DND-41 (cell line): Measurements from ENCODE around the gene DPH1.

ENCODE experiments used
- ATAC-seq: fragments of 200-7000 bp; cut with Tn5 transposase; 3 replicates; pipeline ENCODE4 v1.9.1; 2021; ENCODE audit warnings: low read depth; ENCODE audit not compliant: insufficient read depth
- DNase-seq: peaks from one replicate; pipeline ENCODE4 v3.0.0-alpha.2; 2020
- H2AFZ ChIP-seq: 2 replicates; pipeline ENCODE4 v1.6.0; 2012; ENCODE audit warnings: low read depth, low read length
- H3K27ac ChIP-seq: 2 replicates; pipeline ENCODE4 v1.5.1; 2012; ENCODE audit warnings: low read length, inconsistent platforms
- H3K27me3 ChIP-seq: fragments of 200-600 bp; sonication (generic); 2 replicates; pipeline ENCODE4 v1.6.0; 2012; ENCODE audit warnings: low read length, mild to moderate bottlenecking, inconsistent platforms; ENCODE audit not compliant: insufficient read depth, poor library complexity
- H3K36me3 ChIP-seq: 2 replicates; pipeline ENCODE4 v1.5.1; 2012; ENCODE audit warnings: low read length, inconsistent platforms; ENCODE audit not compliant: insufficient read depth
- H3K4me1 ChIP-seq: 2 replicates; pipeline ENCODE4 v1.5.1; 2012; ENCODE audit warnings: mild to moderate bottlenecking, low read length; ENCODE audit not compliant: insufficient read depth
- H3K4me2 ChIP-seq: 2 replicates; pipeline ENCODE4 v1.6.0; 2012; ENCODE audit warnings: mild to moderate bottlenecking, moderate library complexity, low read length, inconsistent platforms; ENCODE audit not compliant: insufficient read depth
- H3K4me3 ChIP-seq, 2 experiments: fragments of 200-600 bp in 1 of 2; shearing (Covaris generic) in 1 of 2; 2 replicates each; pipeline ENCODE4 v1.5.1; 2012 to 2016; ENCODE audit warnings: inconsistent platforms in 2 of 2, low read length in 2 of 2, mild to moderate bottlenecking in 2 of 2, low read depth in 1 of 2, moderate library complexity in 1 of 2
- H3K79me2 ChIP-seq: 2 replicates; pipeline ENCODE4 v1.6.0; 2012; ENCODE audit warnings: low read length, inconsistent platforms; ENCODE audit not compliant: insufficient read depth
- H3K9ac ChIP-seq: 2 replicates; pipeline ENCODE4 v1.6.0; 2012; ENCODE audit warnings: low read depth, mild to moderate bottlenecking, inconsistent platforms, low read length, moderate library complexity
- H3K9me3 ChIP-seq: 2 replicates; pipeline ENCODE4 v1.5.1; 2012; ENCODE audit warnings: low read length, moderate library complexity, mild to moderate bottlenecking, inconsistent platforms; ENCODE audit not compliant: insufficient read depth, severe bottlenecking
- H4K20me1 ChIP-seq: 2 replicates; pipeline ENCODE4 v1.6.0; 2012; ENCODE audit warnings: low read length; ENCODE audit not compliant: insufficient read depth
- EZH2 ChIP-seq: IDR thresholded peaks from 3 replicates; pipeline ENCODE4 v1.6.1; 2012; ENCODE audit warnings: borderline replicate concordance, low read depth, mild to moderate bottlenecking, moderate library complexity, low read length, inconsistent platforms; ENCODE audit not compliant: severe bottlenecking
- TF ChIP-seq, protein P1 (sequence below): IDR thresholded peaks from 2 replicates; pipeline ENCODE4 v1.5.1; 2012; ENCODE audit warnings: borderline replicate concordance, low read length, moderate library complexity, mild to moderate bottlenecking; ENCODE audit not compliant: poor library complexity, severe bottlenecking; ENCODE audit errors: extremely low read depth

Gene DPH1

DNA sequence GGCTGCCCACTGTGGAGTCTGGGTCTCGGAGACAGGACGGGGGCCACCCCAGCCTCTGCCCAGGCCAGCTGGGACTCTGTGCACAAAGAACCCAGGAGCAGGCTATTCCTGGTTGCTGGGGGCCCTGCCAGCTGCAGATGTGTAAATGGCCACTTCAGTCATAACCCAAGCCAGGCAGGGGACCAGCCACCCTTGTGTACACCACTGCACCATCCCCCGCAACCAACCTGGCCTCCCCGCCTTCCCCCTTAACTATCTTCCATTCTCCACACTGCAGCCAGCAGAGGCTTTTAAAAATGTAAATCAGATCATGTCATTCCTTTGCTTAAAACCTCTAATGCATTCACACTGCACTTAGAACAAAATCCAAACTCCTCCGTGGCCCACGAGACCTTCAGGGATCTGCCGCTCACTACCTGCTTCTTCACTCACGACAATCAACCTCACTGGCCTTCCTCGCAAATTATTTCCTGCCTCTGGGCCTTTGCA lies 33.1 kb upstream of the DPH1 start:
- no peak overlapping the region for H3K9ac ChIP-seq
- H3K27ac ChIP-seq, result no peak overlapping the region
- no peaks in the 10 kb centered on the region for H3K36me3 ChIP-seq
- no peaks in the 10 kb centered on the region for H3K79me2 ChIP-seq
- no peak overlapping the region for H3K4me3 ChIP-seq
- TF ChIP-seq, protein P1, sequence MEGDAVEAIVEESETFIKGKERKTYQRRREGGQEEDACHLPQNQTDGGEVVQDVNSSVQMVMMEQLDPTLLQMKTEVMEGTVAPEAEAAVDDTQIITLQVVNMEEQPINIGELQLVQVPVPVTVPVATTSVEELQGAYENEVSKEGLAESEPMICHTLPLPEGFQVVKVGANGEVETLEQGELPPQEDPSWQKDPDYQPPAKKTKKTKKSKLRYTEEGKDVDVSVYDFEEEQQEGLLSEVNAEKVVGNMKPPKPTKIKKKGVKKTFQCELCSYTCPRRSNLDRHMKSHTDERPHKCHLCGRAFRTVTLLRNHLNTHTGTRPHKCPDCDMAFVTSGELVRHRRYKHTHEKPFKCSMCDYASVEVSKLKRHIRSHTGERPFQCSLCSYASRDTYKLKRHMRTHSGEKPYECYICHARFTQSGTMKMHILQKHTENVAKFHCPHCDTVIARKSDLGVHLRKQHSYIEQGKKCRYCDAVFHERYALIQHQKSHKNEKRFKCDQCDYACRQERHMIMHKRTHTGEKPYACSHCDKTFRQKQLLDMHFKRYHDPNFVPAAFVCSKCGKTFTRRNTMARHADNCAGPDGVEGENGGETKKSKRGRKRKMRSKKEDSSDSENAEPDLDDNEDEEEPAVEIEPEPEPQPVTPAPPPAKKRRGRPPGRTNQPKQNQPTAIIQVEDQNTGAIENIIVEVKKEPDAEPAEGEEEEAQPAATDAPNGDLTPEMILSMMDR, result no peak
- TF ChIP-seq EZH2, result no peak
- H2AFZ ChIP-seq, result no peak overlapping the region
- ATAC-seq (no peak), DNase-seq (no peak)
- H3K27me3 ChIP-seq, result no peaks in the 10 kb centered on the region
- no peaks in the 10 kb centered on the region for H4K20me1 ChIP-seq
- H3K4me1 ChIP-seq, result no peaks in the 10 kb centered on the region
- no peak overlapping the region for H3K4me2 ChIP-seq
- no peaks in the 10 kb centered on the region for H3K9me3 ChIP-seq

- Histone ChIP-seq H3K4me2 (no peak overlapping the region), H3K79me2 (no peaks in the 10 kb centered on the region), H3K9ac (no peak overlapping the region), H3K9me3 (no peaks in the 10 kb centered on the region), H3K27me3 (no peaks in the 10 kb centered on the region), H4K20me1 (no peaks in the 10 kb centered on the region), H3K4me3 (no peak overlapping the region), H3K36me3 (no peaks in the 10 kb centered on the region), H3K4me1 (no peaks in the 10 kb centered on the region), H2AFZ (no peak overlapping the region), H3K27ac (no peak overlapping the region)
- no peak for ATAC-seq
- DNase-seq, result no peak
- TF ChIP-seq, protein P1, result no peak
- no peak for TF ChIP-seq EZH2
These were observed 32.5 kb upstream of the DPH1 start for GRCh38 chr17:1997289-1997926.

- no peak for DNase-seq
- Histone ChIP-seq H3K4me2 (no peak overlapping the region), H3K4me3 (no peak overlapping the region), H3K27me3 (no peaks in the 10 kb centered on the region), H3K4me1 (no peaks in the 10 kb centered on the region), H2AFZ (no peak overlapping the region), H3K9ac (no peak overlapping the region), H4K20me1 (no peaks in the 10 kb centered on the region), H3K79me2 (no peaks in the 10 kb centered on the region), H3K27ac (no peak overlapping the region), H3K36me3 (no peaks in the 10 kb centered on the region), H3K9me3 (no peaks in the 10 kb centered on the region)
- ATAC-seq, result no peak
- no peak for TF ChIP-seq EZH2
- TF ChIP-seq, protein P1, result no peak
These were observed 31.8 kb upstream of the DPH1 start for GRCh38 chr17:1997927-1998742.
